Urinary bladder (tissue), 4 donors: ENCODE results near the gene FAM13C. TPM values are rescaled to one million over a fixed set of nuclear protein-coding genes. Genes with fewer than 3 reads are reported as not detected.

Experiments used
- DNase-seq: peaks from one replicate; pipeline ENCODE4 v3.0.0-alpha.2; 2015; ENCODE audit errors: extremely low spot score
- H3K27ac ChIP-seq: one replicate; pipeline ENCODE4 v1.5.1; 2013; ENCODE audit warnings: low read depth, mild to moderate bottlenecking, moderate library complexity
- H3K36me3 ChIP-seq: one replicate; pipeline ENCODE4 v1.6.1; 2013; ENCODE audit warnings: mild to moderate bottlenecking, moderate library complexity; ENCODE audit not compliant: insufficient read depth
- H3K4me1 ChIP-seq: one replicate; pipeline ENCODE4 v1.6.1; 2013; ENCODE audit warnings: mild to moderate bottlenecking, moderate library complexity; ENCODE audit not compliant: insufficient read depth
- H3K4me3 ChIP-seq: one replicate; pipeline ENCODE4 v1.5.1; 2013; ENCODE audit warnings: low read depth, low read length
- WGBS: extraction: QIAGEN DNeasy Blood & Tissue Kit; methylation state at CpG from one replicate; pipeline ENCODE4 v1.1.7; 2013; 5-methylcytosine and 5-hydroxymethylcytosine counted together
- polyA plus RNA-seq: library from polyadenylated mRNA; stranded (reverse); fragments of 200-250 nt; gene quantifications from one replicate; pipeline ENCODE4 v1.2.3, GENCODE V29; 2013
- total RNA-seq: library from RNA; depleted of rRNA; stranded (reverse); fragments of >200 nt; gene quantifications from one replicate; pipeline ENCODE4 v1.2.3, GENCODE V29; 2014
- donor health status: healthy with polysubstance abuse.
- donor health status: healthy.

The FAM13C gene
- total and polyA plus RNA-seq, 2 donors = 5.9 to 34.5 TPM

DNA sequence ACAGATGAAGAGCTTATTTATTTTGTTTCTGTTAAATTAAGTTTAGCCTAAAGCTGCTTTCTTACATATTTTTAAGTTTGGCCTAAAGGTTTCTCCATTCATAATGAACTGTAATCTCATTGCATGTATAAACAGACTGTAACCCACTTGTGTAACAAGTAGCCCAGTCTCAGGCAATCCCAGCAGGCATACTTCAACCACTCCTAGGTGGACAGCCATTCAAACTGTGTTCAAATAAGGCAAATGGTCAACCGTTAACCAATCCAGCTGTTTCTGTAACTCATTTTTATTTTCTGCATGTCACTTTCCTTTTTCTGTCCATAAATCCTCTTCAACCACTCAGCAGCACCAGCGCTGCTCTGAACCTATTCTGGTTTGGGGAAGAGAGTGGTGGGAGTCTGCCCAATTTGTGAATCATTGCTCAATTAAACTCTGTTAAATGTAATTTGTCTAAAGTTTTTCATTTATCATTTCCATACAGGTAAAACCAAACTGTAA is 150.0 kb downstream of the FAM13C start:
- DNase-seq = no peak
- Histone ChIP-seq H3K4me1 (no peaks in the 10 kb centered on the region), H3K36me3 (no peaks in the 10 kb centered on the region), H3K4me3 (no peak overlapping the region), H3K27ac (no peak overlapping the region)
- WGBS = 81% methylated on average over 2 of the region's 2 CpGs

- H3K4me3 ChIP-seq = no peak overlapping the region
- DNase-seq = no peak
- WGBS = 71% methylated on average over 5 of the region's 5 CpGs
- H3K36me3 ChIP-seq = no peaks in the 10 kb centered on the region
- no peak overlapping the region for H3K27ac ChIP-seq
- no peaks in the 10 kb centered on the region for H3K4me1 ChIP-seq
Observed at GRCh38 chr10:59206204-59206720, 156.1 kb downstream of the FAM13C start.

Other genes starting within 250 kb of the FAM13C start
- gene PHYHIPL, start 185.9 kb downstream of the FAM13C start, total RNA-seq = 0.85 TPM
- gene PHYHIPL, start 185.9 kb downstream of the FAM13C start, polyA plus RNA-seq = 0.54 TPM